LNCAP (cell line): ENCODE measurements around the gene LACTBL1.

ENCODE experiments used
- CTCF ChIP-seq: fragments of 450-650 bp; IDR thresholded peaks from 2 replicates; pipeline ENCODE4 v1.5.1; 2017; ENCODE audit warnings: mild to moderate bottlenecking

The LACTBL1 gene

DNA sequence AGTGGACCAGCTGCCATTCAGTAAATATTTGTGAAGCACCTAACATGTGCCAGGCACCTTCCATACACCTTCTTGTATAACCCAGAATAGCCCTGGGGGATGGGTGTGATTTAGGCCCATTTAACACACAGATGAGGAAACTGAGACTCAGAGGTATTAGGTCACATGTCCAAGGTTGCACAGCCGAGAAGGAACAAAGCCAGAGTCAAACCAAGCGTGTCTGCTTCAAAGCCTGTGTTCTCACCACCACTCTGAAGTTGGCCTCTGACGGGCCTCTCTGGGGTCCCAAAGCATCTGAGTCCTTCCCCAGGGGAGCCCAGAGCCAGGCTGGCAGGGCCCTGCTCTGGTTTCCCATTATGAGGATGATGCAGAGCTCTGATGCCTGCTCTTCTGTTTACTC, 65.1 kb downstream of the LACTBL1 start:
- TF ChIP-seq CTCF: no peak

- TF ChIP-seq CTCF: no peak
Observed at GRCh38 chr1:22906968-22907367, 65.7 kb downstream of the LACTBL1 start.

GRCh38 chr1:22903113-22903512, 69.6 kb downstream of the LACTBL1 start:
- TF ChIP-seq CTCF: no peak
